HEK293 (cell line): ENCODE data around the gene ZNF101.

Experiments used
- CTCF ChIA-PET: fragments of 350-600 bp; formaldehyde crosslinking; extraction: SDS; loops from one replicate; lab custom pipeline; 2021; ENCODE audit warnings: antibody characterized with exemption; lab: Yijun Ruan, JAX
- POLR2A ChIA-PET: fragments of 300-600 bp; formaldehyde crosslinking; extraction: SDS; loops from one replicate; lab custom pipeline; 2020; ENCODE audit warnings: antibody characterized with exemption, inconsistent platforms; lab: Yijun Ruan, JAX
- H3K27ac ChIP-seq: fragments of 200-500 bp; sonication (Bioruptor generic); 2 replicates; pipeline ENCODE4 v1.5.1; 2014; ENCODE audit warnings: low read depth, low read length, control low read depth, inconsistent platforms; ENCODE audit errors: extremely low read depth
- H3K36me3 ChIP-seq, 2 experiments: fragments of 200-500 bp in 1 of 2; sonication (Bioruptor generic) in 1 of 2; 1 replicate in 1 of 2; 2 replicates in 1 of 2; pipeline ENCODE4 v1.5.1; 2014 to 2017; ENCODE audit warnings: inconsistent platforms in 2 of 2, low read length in 2 of 2; ENCODE audit not compliant: control insufficient read depth in 2 of 2, insufficient read depth in 1 of 2
- H3K4me1 ChIP-seq: fragments of 200-500 bp; sonication (Bioruptor generic); 2 replicates; pipeline ENCODE4 v1.5.1; 2014; ENCODE audit warnings: mild to moderate bottlenecking, low read length, inconsistent platforms; ENCODE audit not compliant: control insufficient read depth, insufficient read depth
- H3K4me3 ChIP-seq: 2 replicates; pipeline ENCODE4 v1.5.1; 2011; ENCODE audit warnings: low read depth, mild to moderate bottlenecking, control low read depth, low read length, moderate library complexity
- H3K9me3 ChIP-seq: fragments of 200-500 bp; sonication (Bioruptor generic); 2 replicates; pipeline ENCODE4 v1.5.1; 2014; ENCODE audit warnings: low read depth, low read length, inconsistent platforms; ENCODE audit not compliant: control insufficient read depth, insufficient read depth
- BCL11A ChIP-seq: fragments of 450-650 bp; formaldehyde crosslinking; IDR thresholded peaks from 2 replicates; pipeline ENCODE4 v1.5.1; 2016; ENCODE audit warnings: low read depth, missing biosample characterization, missing genetic modification characterization
- BCL6B ChIP-seq: fragments of 450-650 bp; formaldehyde crosslinking; IDR thresholded peaks from 2 replicates; pipeline ENCODE4 v1.5.1; 2017; ENCODE audit warnings: missing biosample characterization, missing genetic modification characterization
- HOXD13 ChIP-seq: sonication (generic); formaldehyde crosslinking; IDR thresholded peaks from 2 replicates; pipeline ENCODE4 v1.8.0; 2022; ENCODE audit warnings: missing genetic modification reagents, borderline replicate concordance
- KLF1 ChIP-seq: fragments of 450-650 bp; formaldehyde crosslinking; IDR thresholded peaks from 2 replicates; pipeline ENCODE4 v1.5.1; 2016; ENCODE audit warnings: missing biosample characterization, missing genetic modification characterization
- MEIS1 ChIP-seq: sonication (generic); formaldehyde crosslinking; IDR thresholded peaks from 2 replicates; pipeline ENCODE4 v1.8.1; 2022; ENCODE audit warnings: missing genetic modification reagents, mild to moderate bottlenecking, borderline replicate concordance
- SCRT2 ChIP-seq: fragments of 450-650 bp; formaldehyde crosslinking; IDR thresholded peaks from 2 replicates; pipeline ENCODE4 v1.5.1; 2016; ENCODE audit warnings: missing biosample characterization, missing genetic modification characterization
- ZBTB7A ChIP-seq: fragments of 450-650 bp; formaldehyde crosslinking; IDR thresholded peaks from 2 replicates; pipeline ENCODE4 v1.5.1; 2016; ENCODE audit warnings: low read depth, missing biosample characterization, missing genetic modification characterization
- ZFHX2 ChIP-seq: fragments of 450-650 bp; formaldehyde crosslinking; conservative IDR thresholded peaks from 2 replicates; pipeline ENCODE4 v1.5.1; 2016; ENCODE audit warnings: missing biosample characterization, missing genetic modification characterization
- ZNF112 ChIP-seq: fragments of 450-650 bp; formaldehyde crosslinking; IDR thresholded peaks from 2 replicates; pipeline ENCODE4 v1.5.0; 2017; ENCODE audit warnings: missing biosample characterization, missing genetic modification characterization
- ZNF132 ChIP-seq: fragments of 450-650 bp; formaldehyde crosslinking; IDR thresholded peaks from 2 replicates; pipeline ENCODE4 v1.5.1; 2017; ENCODE audit warnings: missing biosample characterization, missing genetic modification characterization, borderline replicate concordance
- ZNF19 ChIP-seq: fragments of 450-650 bp; formaldehyde crosslinking; IDR thresholded peaks from 2 replicates; pipeline ENCODE4; 2016; ENCODE audit warnings: missing biosample characterization, missing genetic modification characterization, low read depth
- ZNF26 ChIP-seq: fragments of 450-650 bp; formaldehyde crosslinking; IDR thresholded peaks from 2 replicates; pipeline ENCODE4 v1.5.1; 2016; ENCODE audit warnings: missing biosample characterization, missing genetic modification characterization
- ZNF473 ChIP-seq: fragments of 450-650 bp; formaldehyde crosslinking; IDR thresholded peaks from 2 replicates; pipeline ENCODE4 v1.5.1; 2017; ENCODE audit warnings: missing biosample characterization, missing genetic modification characterization
- ZNF501 ChIP-seq: fragments of 450-650 bp; formaldehyde crosslinking; IDR thresholded peaks from 2 replicates; pipeline ENCODE4 v1.5.1; 2016; ENCODE audit warnings: missing biosample characterization, missing genetic modification characterization
- ZNF514 ChIP-seq: fragments of 450-650 bp; formaldehyde crosslinking; IDR thresholded peaks from 2 replicates; pipeline ENCODE4 v1.5.1; 2016; ENCODE audit warnings: missing biosample characterization, missing genetic modification characterization
- ZNF555 ChIP-seq: fragments of 450-650 bp; formaldehyde crosslinking; conservative IDR thresholded peaks from 2 replicates; pipeline ENCODE4 v1.5.1; 2017; ENCODE audit warnings: missing biosample characterization, mild to moderate bottlenecking, missing genetic modification characterization, inconsistent platforms
- ZNF560 ChIP-seq: fragments of 450-650 bp; formaldehyde crosslinking; IDR thresholded peaks from 2 replicates; pipeline ENCODE4 v1.5.1; 2017; ENCODE audit warnings: missing biosample characterization, missing genetic modification characterization, borderline replicate concordance
- ZNF561 ChIP-seq: fragments of 450-650 bp; IDR thresholded peaks from 2 replicates; pipeline ENCODE4 v1.5.1; 2018; ENCODE audit warnings: missing biosample characterization, missing genetic modification characterization, borderline replicate concordance
- ZNF658 ChIP-seq: fragments of 450-650 bp; formaldehyde crosslinking; IDR thresholded peaks from 2 replicates; pipeline ENCODE4; 2016; ENCODE audit warnings: missing biosample characterization, missing genetic modification characterization
- ZNF791 ChIP-seq: fragments of 450-650 bp; formaldehyde crosslinking; IDR thresholded peaks from 2 replicates; pipeline ENCODE4 v1.5.1; 2016; ENCODE audit warnings: missing biosample characterization, missing genetic modification characterization
- ZSCAN30 ChIP-seq: fragments of 450-650 bp; IDR thresholded peaks from 2 replicates; pipeline ENCODE4 v1.5.1; 2018; ENCODE audit warnings: missing biosample characterization, mild to moderate bottlenecking, missing genetic modification characterization, moderate library complexity

Gene ZNF101

GRCh38 chr19:19655641-19656343 is 12.8 kb upstream of the ZNF101 start:
- peaks cover 23 to 92% of the 10 kb centered on the region in 2 experiments for H3K36me3 ChIP-seq
- no peaks in the 10 kb centered on the region for H3K9me3 ChIP-seq
- H3K27ac ChIP-seq: no peak overlapping the region
- no peak overlapping the region for H3K4me3 ChIP-seq
- TF ChIP-seq SCRT2 (tag by site-specific recombination): no peak
- no peaks in the 10 kb centered on the region for H3K4me1 ChIP-seq
- POLR2A ChIA-PET: no interaction called here
- CTCF ChIA-PET: no interaction called here

GRCh38 chr19:19656451-19657396 is 11.9 kb upstream of the ZNF101 start:
- H3K4me1 ChIP-seq: no peaks in the 10 kb centered on the region
- CTCF ChIA-PET: no interaction called here
- POLR2A ChIA-PET: no interaction called here
- no peaks in the 10 kb centered on the region for H3K9me3 ChIP-seq
- no peak overlapping the region for H3K4me3 ChIP-seq
- H3K36me3 ChIP-seq: peaks cover 23 to 89% of the 10 kb centered on the region in 2 experiments
- H3K27ac ChIP-seq: no peak overlapping the region
- no peak for TF ChIP-seq ZNF658 (tag by site-specific recombination)
- no peak for TF ChIP-seq ZNF514 (tag by site-specific recombination)
- TF ChIP-seq ZNF555 (tag by site-specific recombination): no peak
- TF ChIP-seq MEIS1 (CRISPR knock-in tag): no peak
- no peak for TF ChIP-seq ZNF473 (tag by site-specific recombination)
- no peak for TF ChIP-seq ZNF112 (tag by site-specific recombination)
- TF ChIP-seq ZNF791: no peak
- no peak for TF ChIP-seq ZNF560
- TF ChIP-seq HOXD13 (CRISPR knock-in tag): no peak
- no peak for TF ChIP-seq ZNF561
- TF ChIP-seq BCL6B: no peak
- no peak for TF ChIP-seq BCL11A (tag by site-specific recombination)
- no peak for TF ChIP-seq ZBTB7A (tag by site-specific recombination)
- no peak for TF ChIP-seq ZNF132 (tag by site-specific recombination)
- TF ChIP-seq ZNF501 (tag by site-specific recombination): no peak
- no peak for TF ChIP-seq ZNF26 (tag by site-specific recombination)
- no peak for TF ChIP-seq KLF1

GRCh38 chr19:19657397-19657783 is 11.2 kb upstream of the ZNF101 start:
- peaks cover 3% of the 10 kb centered on the region; the same call in 1 of the 2 replicates for H3K4me1 ChIP-seq
- no peak overlapping the region for H3K27ac ChIP-seq
- H3K36me3 ChIP-seq: peaks cover 23 to 89% of the 10 kb centered on the region in 2 experiments; a peak in 2 of 3 replicates
- CTCF ChIA-PET: no interaction called here
- no peak for TF ChIP-seq ZNF19 (tag by site-specific recombination)
- TF ChIP-seq ZSCAN30 (tag by site-specific recombination): no peak
- TF ChIP-seq ZFHX2 (tag by site-specific recombination): peak; percentile 45
- H3K4me3 ChIP-seq: no peak overlapping the region
- H3K9me3 ChIP-seq: no peaks in the 10 kb centered on the region
- POLR2A ChIA-PET: no interaction called here
